ENCODE measurements around the gene PRR5. TPM values are rescaled to one million over a fixed set of nuclear protein-coding genes. Genes with fewer than 3 reads are reported as not detected.
"Not testable (repeated sequence)": the region's sequence is repeated elsewhere in the genome, so short reads cannot be mapped to it uniquely, and the experiment has no call there.

Gene PRR5
- 10 to 100 TPM in 2 of 8 experiments, 1 to 10 TPM in 6; 4.7 to 11.8 (median 7.3) TPM for total RNA-seq

DNA sequence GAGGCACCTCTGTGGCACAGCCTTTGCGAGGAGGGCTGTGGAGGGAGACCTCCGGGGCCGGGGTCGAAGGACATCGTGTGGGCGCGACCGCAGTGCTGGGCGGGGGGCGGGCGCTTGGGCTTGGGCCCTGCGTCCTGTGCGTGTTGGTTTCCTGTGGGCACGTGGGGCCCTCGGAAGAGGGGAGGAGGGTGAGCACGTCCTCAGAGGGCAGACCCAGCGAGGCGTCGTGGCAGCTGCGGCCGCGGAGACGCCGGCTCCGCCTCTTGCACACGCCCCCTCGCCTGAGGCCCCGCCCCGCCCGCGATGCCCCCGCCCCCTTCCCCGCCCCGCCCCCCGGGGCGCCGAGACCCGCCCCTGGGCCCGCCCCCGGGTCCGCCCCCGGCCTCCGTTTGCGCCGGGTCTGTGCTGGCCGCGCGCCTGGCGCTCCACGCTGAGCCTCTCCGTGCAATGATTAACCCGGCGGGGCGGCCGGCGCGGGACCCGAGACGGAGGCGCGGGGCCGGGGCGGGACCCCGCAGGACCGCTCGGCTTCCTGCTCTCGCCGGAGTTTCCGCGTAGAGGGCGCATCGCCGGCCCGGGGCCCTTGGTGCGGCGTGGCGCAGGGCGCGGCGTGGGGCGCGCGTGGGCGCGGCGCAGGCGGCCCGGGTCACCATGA, at the start of gene PRR5:
TSS of gene PRR5 (plus strand) at position 381 of the 655 bp plus-strand sequence. CDS start at position 652, 271 bp downstream.
- Histone ChIP-seq H3K4me1 (replicated peaks in 1 of 2) (peaks cover 20 to 34% of the 10 kb centered on the region in 2 donors), H3K4me3 (peak within 1 kb of the TSS; percentile 37 to 58 (median 49)), H3K27ac (peak within 1 kb of the TSS in 1 of 2 donors; percentile 65)
- WGBS, 10 experiments, result no CpG with 5 or more reads among the region's 88 CpGs
- peak; percentile 50 to 88 (median 86) for ATAC-seq (replicated peaks in 6 of 8)
- in situ Hi-C loops (cut with MboI; ENCODE audit: low pct_unique_long_range_greater_than_20kb in 2 of 9, low sequenced_read_pairs in 9 of 9, unreplicated experiment in 9 of 9), result no loop called here

DNA sequence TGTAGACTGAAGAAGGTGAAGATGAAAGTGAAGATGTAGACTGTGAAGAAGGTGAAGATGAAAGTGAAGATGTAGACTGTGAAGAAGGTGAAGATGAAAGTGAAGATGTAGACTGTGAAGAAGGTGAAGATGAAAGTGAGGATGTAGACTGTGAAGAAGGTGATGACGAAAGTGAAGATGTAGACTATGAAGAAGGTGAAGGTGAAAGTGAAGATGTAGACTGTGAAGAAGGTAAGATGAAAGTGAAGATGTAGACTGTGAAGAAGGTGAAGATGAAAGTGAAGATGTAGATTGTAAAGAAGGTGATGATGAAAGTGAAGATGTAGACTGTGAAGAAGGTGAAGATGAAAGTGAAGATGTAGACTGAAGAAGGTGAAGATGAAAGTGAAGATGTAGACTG, 49.1 kb upstream of the PRR5 start:
- H3K27ac ChIP-seq; H3K4me3 ChIP-seq; in situ Hi-C loops (cut with MboI; ENCODE audit: low pct_unique_long_range_greater_than_20kb in 2 of 9, low sequenced_read_pairs in 9 of 9, unreplicated experiment in 9 of 9); ATAC-seq (replicated peaks in 6 of 8); H3K4me1 ChIP-seq (replicated peaks in 1 of 2): not testable (repeated sequence)
- WGBS, 10 experiments, result 1 to 88% (median 50%) methylated on average over 1 of the region's 1 CpG; no CpG with 5 or more reads in 3 of the 10 experiments

- ATAC-seq (replicated peaks in 6 of 8), result peak in 7 of 8 experiments; percentile 9 to 76 (median 23)
These were observed 43.6 kb upstream of the PRR5 start for GRCh38 chr22:44658311-44658953.

DNA sequence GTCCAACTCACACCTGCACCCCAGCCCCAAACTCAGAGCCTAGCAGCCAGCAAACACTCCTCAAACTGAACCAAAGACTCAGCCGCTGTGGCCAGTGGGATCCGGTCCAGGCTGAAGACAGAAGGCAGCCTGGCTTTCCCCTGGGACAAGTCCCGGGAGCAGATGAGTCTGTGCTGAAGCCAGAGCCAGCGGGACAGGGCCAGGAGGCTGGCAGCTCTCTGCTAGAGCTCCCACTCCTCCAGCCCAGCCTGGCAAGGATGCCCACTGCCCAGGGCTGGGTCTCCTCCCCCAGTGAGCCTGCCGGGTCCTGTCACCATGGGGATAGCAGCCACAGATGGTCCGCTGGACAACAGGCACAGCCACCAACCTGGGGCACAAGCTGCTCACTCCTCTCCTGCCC, 42.9 kb upstream of the PRR5 start:
- WGBS, 10 experiments, result 0 to 50% (median 20%) methylated on average over 1 to 3 of the region's 6 CpGs; no CpG with 5 or more reads in 6 of the 10 experiments
- in situ Hi-C loops (cut with MboI; ENCODE audit: low pct_unique_long_range_greater_than_20kb in 2 of 9, low sequenced_read_pairs in 9 of 9, unreplicated experiment in 9 of 9), result no loop called here
- Histone ChIP-seq H3K4me3 (no peak overlapping the region), H3K4me1 (replicated peaks in 1 of 2) (peaks cover 22 to 42% of the 10 kb centered on the region in 2 donors), H3K27ac (peak overlapping the region in 1 of 2 donors; percentile 35)
- peak in 7 of 8 experiments; percentile 22 to 93 (median 82) for ATAC-seq (replicated peaks in 6 of 8)

More at GRCh38 chr22:44658311-44658953, 43.6 kb upstream of the PRR5 start:
- Histone ChIP-seq H3K4me1 (replicated peaks in 1 of 2) (peaks cover 19 to 42% of the 10 kb centered on the region in 2 donors), H3K27ac (peak overlapping the region in 1 of 2 donors; percentile 35), H3K4me3 (no peak overlapping the region)
- WGBS, 10 experiments, result 60 to 80% (median 63%) methylated on average over 1 to 3 of the region's 14 CpGs; no CpG with 5 or more reads in 7 of the 10 experiments
- in situ Hi-C loops (cut with MboI; ENCODE audit: low pct_unique_long_range_greater_than_20kb in 2 of 9, low sequenced_read_pairs in 9 of 9, unreplicated experiment in 9 of 9), result no loop called here

DNA sequence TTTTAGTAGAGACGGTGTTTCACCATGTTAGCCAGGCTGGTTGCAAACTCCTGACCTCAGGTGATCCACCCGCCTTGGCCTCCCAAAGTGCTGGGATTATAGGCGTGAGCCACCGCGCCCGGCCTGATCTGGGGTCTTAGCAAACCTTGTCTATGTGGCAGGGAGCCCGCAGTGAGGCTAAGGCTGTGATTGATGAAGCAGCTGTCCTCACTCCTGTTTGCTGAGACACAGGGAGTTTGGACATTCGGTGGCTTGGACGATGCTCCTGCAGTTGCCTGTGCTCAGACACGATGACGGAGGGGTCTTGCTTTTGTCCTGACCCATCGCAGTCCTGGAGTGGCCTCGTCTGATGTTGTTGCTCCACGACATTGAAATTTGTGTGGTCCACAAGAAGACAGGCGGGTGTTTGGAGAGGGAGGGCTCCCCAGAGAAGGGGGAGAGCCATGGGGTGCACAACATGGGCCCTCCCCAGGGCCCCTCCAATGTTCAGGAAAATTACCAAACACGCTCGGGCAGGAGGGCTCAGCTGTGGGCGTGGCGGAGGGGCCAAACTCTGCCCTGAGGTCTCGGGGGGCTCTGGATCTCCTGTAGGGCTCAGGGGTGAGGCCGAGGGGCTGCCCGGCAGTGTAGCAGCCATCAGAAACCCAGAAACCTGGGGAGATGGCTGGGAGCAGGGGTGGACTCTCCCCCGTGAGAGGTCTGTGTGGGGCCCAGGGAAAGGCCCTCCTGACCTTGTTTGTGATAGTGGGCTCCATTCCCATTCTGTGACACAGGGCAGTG, 41.8 kb upstream of the PRR5 start:
- peaks cover 24 to 42% of the 10 kb centered on the region in 2 donors for H3K4me1 ChIP-seq (replicated peaks in 1 of 2)
- no peak overlapping the region for H3K4me3 ChIP-seq

GRCh38 chr22:44661070-44661469, 40.9 kb upstream of the PRR5 start:
- in situ Hi-C loops (cut with MboI; ENCODE audit: low pct_unique_long_range_greater_than_20kb in 2 of 9, low sequenced_read_pairs in 9 of 9, unreplicated experiment in 9 of 9), result no loop called here
- ATAC-seq (replicated peaks in 6 of 8), result peak in 6 of 8 experiments; percentile 16 to 87 (median 42)
- 30 to 83% (median 77%) methylated on average over 2 of the region's 14 CpGs; no CpG with 5 or more reads in 7 of the 10 experiments for WGBS, 10 experiments
- Histone ChIP-seq H3K4me1 (replicated peaks in 1 of 2) (peaks cover 24 to 42% of the 10 kb centered on the region in 2 donors), H3K4me3 (no peak overlapping the region), H3K27ac (no peak overlapping the region)

More for the DNA sequence above, 41.8 kb upstream of the PRR5 start:
- in situ Hi-C loops (cut with MboI; ENCODE audit: low pct_unique_long_range_greater_than_20kb in 2 of 9, low sequenced_read_pairs in 9 of 9, unreplicated experiment in 9 of 9), result no loop called here
- H3K27ac ChIP-seq, result no peak overlapping the region
- ATAC-seq (replicated peaks in 6 of 8), result no peak
- WGBS, 10 experiments, result 60 to 100% (median 79%) methylated on average over 1 to 13 of the region's 23 CpGs; no CpG with 5 or more reads in 3 of the 10 experiments

DNA sequence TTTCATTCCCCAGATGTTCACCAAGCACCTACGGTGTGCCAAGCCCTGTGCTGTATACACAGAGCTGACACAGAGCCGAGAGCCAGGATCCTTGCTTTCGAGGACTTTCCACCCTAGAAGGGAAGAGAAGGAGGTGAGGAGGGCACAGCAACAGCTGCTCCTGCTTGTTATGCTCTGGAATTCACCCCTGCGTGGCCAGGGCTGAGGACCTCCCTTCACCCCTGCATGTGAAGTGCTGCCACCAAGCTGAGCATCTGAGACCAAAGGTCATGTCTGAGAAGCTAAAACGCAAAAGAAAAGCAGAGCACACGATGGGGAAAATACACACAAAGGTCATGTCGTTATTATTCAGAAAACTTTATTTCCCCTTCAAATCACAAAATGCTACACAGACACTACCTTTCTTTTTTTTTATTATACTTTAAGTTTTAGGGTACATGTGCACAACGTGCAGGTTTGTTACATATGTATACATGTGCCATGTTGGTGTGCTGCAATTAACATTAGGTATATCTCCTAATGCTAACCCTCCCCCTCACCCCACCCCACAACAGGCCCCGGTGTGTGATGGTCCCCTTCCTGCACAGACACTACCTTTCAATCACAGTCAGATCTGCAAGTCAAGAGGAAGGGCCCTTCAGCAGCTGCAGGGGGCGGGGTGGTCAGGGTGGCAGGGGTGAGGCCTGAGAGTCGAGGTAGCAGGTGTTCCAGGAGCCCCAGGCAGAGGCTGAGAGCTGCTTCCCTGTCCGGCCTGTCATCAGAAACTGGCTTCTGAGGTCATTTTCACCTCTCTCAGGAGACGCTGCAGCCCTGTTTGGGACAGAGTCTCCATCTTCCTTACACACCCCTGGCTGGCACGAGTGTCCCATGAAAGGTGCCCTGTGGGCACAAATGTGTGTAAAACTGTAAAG, 40.1 kb upstream of the PRR5 start:
- peak in 3 of 8 experiments; percentile 35 to 42 (median 39) for ATAC-seq (replicated peaks in 6 of 8)
- H3K4me3 ChIP-seq, result no peak overlapping the region
- in situ Hi-C loops (cut with MboI; ENCODE audit: low pct_unique_long_range_greater_than_20kb in 2 of 9, low sequenced_read_pairs in 9 of 9, unreplicated experiment in 9 of 9), result no loop called here
- peaks cover 24 to 42% of the 10 kb centered on the region in 2 donors for H3K4me1 ChIP-seq (replicated peaks in 1 of 2)
- whole genome bisulfite sequencing, 10 experiments, result 20 to 83% (median 75%) methylated on average over 1 to 6 of the region's 14 CpGs; no CpG with 5 or more reads in 3 of the 10 experiments
- peak overlapping the region in 1 of 2 donors; percentile 57 for H3K27ac ChIP-seq

DNA sequence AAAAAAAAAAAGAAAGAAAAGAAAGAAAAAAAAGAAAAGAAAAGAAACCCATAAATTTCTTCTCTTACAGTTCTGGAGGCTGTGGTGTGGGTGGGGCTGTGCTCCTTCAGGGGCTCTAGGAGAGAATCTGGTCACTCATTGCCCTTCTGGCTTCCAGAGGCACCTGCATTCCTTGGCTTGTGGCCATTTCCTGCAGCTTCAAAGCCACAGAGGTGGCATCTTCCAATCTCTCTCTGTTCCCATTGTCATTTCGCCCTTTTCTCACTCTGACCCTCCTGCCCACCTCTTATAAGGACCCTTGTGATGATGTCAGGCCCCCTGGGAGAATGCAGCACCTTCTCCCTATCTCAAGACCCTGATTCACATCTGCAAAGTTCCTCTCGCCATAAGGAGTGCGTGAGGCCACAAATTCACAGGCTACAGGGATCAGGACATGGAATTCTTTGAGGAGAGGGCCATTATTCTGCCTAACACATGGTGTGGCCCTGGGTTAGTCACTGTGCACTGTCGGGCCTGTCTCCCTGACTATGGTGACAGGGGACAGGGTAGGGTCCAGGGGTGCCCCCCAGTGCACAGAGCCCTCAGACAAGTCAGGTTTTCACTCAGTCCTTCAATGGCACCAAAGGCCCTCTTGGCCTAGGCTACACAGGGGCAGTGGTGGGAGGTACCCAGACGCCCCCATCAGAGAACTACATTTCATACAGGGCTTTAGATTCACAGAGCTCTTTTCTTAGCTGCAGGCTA, 38.6 kb upstream of the PRR5 start:
- in situ Hi-C loops (cut with MboI; ENCODE audit: low pct_unique_long_range_greater_than_20kb in 2 of 9, low sequenced_read_pairs in 9 of 9, unreplicated experiment in 9 of 9), result no loop called here
- Histone ChIP-seq H3K4me1 (replicated peaks in 1 of 2) (peaks cover 24 to 40% of the 10 kb centered on the region in 2 donors), H3K27ac (no peak overlapping the region), H3K4me3 (no peak overlapping the region)
- no peak for ATAC-seq (replicated peaks in 6 of 8)
- 0 to 100% (median 70%) methylated on average over 1 to 2 of the region's 5 CpGs; no CpG with 5 or more reads in 4 of the 10 experiments for WGBS, 10 experiments

GRCh38 chr22:44664149-44664548, 37.9 kb upstream of the PRR5 start:
- Histone ChIP-seq H3K4me3 (no peak overlapping the region), H3K4me1 (replicated peaks in 1 of 2) (peaks cover 18 to 33% of the 10 kb centered on the region in 2 donors), H3K27ac (no peak overlapping the region)
- 17 to 93% (median 53%) methylated on average over 1 to 5 of the region's 11 CpGs; no CpG with 5 or more reads in 6 of the 10 experiments for WGBS, 10 experiments
- in situ Hi-C loops (cut with MboI; ENCODE audit: low pct_unique_long_range_greater_than_20kb in 2 of 9, low sequenced_read_pairs in 9 of 9, unreplicated experiment in 9 of 9), result no loop called here
- ATAC-seq (replicated peaks in 6 of 8), result peak in 2 of 8 experiments; percentile 19 to 42

DNA sequence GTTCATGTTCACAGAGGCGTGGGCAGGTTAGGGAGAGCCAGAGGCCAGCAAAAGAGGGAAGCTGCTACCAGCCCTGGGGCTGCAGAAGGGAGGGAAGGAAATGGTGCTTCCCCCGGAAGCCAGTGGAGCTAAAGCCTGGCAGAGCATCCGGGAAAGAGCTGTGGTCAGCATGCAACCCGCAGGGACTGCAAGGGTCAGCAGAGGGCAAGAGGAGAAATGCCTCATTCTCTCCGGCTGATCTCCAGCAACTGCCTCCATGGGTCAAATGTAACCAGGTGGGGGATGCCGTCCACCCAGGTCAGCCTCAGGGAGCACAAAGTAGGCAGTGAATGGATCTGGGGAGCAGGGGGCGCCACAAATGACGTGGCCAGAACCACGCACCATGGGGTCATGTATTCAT, 36.9 kb upstream of the PRR5 start:
- Histone ChIP-seq H3K4me1 (replicated peaks in 1 of 2) (peaks cover 18 to 33% of the 10 kb centered on the region in 2 donors), H3K27ac (no peak overlapping the region), H3K4me3 (no peak overlapping the region)
- in situ Hi-C loops (cut with MboI; ENCODE audit: low pct_unique_long_range_greater_than_20kb in 2 of 9, low sequenced_read_pairs in 9 of 9, unreplicated experiment in 9 of 9), result no loop called here
- 37 to 100% (median 65%) methylated on average over 1 to 4 of the region's 9 CpGs; no CpG with 5 or more reads in 5 of the 10 experiments for WGBS, 10 experiments
- ATAC-seq (replicated peaks in 6 of 8), result no peak

- WGBS, 10 experiments, result 0 to 86% (median 62%) methylated on average over 1 to 3 of the region's 3 CpGs; no CpG with 5 or more reads in 1 of the 10 experiments
- no peak overlapping the region for H3K27ac ChIP-seq
- ATAC-seq (replicated peaks in 6 of 8), result no peak
- in situ Hi-C loops (cut with MboI; ENCODE audit: low pct_unique_long_range_greater_than_20kb in 2 of 9, low sequenced_read_pairs in 9 of 9, unreplicated experiment in 9 of 9), result no loop called here
- peaks cover 13 to 24% of the 10 kb centered on the region in 2 donors for H3K4me1 ChIP-seq (replicated peaks in 1 of 2)
- no peak overlapping the region for H3K4me3 ChIP-seq
These were observed 35.8 kb upstream of the PRR5 start for GRCh38 chr22:44666207-44666585.

Data from motor neuron (in vitro differentiated cells).